ENCODE data around the gene TRMT112.
A peak's percentile ranks its signal among the peaks of the same experiment; 100 is the strongest.

TRMT112 gene

DNA sequence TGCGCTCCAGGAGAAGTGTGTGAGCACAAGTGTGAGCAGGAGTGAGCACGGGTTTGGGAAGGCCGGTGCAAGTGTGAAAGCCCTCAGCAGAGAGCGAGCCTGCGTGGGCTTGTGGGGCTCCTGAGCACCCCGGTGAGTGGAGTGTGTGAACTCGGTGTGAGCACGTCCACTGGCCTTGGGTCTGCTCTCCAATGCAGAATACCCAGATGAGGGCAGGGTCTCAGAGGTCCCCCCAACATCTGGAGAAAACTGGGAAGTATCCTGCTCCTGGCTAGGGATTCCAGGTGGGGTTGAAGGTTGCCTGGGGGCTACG lies 10.8 kb downstream of the TRMT112 start:
- DNase-seq, result no peak

DNA sequence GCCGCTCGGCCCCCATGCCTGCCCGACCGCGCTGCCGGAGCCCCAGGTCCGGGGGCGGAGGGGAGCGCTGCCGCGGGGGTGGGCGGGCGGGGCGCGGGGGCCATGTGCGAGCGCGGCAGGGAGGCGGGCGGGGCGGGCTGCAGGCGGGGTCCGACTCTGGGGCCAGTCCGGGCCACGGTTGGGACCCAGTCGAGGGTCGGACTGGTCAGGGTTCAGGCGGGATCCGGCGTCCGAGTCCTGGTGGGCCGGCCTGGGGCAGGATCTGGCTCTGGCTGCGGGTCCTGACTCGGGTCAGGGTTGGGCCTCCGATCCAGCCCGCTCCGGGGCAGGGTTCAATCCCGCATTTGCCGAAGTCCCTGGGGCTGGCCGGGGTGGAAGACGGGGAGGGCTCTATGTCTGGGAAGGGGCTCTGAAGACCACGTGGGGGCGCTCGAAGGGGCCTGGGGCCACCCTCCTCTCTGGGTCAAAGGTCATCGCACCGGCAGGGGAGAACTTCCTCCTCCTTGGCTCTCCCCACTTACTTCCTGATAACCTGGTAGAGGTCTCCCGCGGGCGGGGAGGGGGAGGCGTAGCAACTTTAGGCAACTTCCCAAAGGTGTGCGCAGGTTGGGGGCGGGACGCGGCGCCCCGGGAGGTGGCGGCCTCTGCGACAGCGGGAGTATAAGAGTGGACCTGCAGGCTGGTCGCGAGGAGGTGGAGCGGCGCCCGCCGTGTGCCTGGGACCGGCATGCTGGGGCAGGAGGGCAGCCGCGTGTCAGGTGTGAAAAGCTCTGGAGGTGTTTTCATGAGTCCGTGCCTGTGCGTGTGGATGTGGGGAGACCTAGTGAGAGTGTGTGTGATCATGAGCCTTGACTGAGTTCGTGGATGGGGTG lies 11.4 kb downstream of the TRMT112 start:
- peak; percentile 71 to 80 for DNase-seq

DNA sequence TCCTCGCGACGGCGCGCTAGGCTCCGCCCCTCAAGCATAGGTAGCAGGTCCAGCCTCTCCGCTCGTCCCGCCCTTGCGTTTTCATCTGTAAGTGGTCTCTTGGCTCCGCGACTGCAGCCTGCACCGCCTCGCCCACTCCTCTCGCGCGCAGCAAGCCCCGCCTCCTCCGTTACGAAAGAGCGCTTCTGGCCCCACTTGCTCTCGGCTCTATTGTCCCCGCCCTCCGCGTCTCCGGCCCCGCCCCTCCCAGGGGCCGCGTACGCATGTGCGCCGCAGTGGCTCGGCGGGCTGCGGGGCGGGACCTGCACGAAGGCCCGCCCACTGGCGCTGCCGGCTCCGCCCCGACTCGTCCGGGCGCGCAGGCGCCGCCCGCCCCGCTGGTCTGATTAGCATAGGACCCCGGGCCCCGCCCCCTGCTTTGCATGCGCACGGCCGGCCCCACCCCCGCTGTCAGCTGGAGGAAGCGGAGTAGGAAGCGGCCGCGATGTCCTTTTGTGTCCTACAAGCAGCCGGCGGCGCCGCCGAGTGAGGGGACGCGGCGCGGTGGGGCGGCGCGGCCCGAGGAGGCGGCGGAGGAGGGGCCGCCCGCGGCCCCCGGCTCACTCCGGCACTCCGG lies 12.2 kb downstream of the TRMT112 start, which contains the start of gene ESRRA:
TSS of gene ESRRA (plus strand) at position 450 of the 616 bp plus-strand sequence. CDS start 1,656 bp downstream, outside the sequence.
- peak; percentile 98 to 99 for DNase-seq

DNA sequence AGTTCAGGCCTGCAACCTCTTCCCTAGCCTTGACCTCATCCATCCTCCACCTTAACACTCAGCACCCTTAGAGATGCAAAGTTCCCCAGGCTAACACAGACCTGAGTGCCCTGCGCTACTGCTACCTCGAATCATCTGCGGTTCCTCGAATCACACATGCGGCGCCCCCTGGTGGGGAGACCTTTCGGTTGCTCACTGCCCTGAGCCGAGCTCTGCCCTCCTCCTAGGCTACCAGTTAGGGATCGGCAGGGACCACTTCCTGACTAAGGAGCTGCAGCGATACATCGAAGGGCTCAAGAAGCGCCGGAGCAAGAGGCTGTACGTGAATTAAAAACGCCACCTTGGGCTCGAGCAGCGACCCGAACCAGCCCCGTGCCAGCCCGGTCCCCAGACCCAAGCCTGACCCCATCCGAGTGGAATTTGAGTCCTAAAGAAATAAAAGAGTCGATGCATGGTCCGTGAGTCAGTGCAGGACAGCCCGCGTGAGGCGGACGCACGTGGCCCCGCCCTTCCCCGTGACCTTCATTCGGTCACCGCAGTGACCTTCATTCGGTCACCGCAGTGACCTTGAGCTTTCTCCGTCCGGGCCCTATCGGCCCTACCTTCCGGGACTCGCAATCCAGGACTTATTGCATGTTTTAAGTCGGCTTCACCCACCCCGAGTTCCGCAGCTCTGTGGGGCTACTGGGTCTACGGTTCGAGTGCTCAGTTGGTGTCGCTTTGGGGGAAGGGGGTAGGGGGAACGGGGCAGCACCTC lies 12.9 kb downstream of the TRMT112 start:
- DNase-seq, result peak; percentile 90 to 92

DNA sequence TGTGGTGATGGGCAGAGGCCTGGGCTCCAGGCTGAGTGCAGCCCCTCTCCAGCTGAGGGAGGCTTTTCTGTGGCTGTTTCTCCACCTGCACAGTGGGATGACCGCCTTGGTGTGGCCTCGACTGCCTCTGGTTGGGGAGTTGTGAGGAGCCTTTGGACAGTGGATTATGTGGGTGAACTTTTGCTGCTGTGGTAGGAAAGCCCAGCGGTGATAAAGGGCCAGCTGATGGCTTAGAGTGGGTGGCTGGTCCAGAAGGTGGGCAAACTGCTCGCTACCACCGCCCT lies 13.4 kb downstream of the TRMT112 start:
- DNase-seq, result no peak

DNA sequence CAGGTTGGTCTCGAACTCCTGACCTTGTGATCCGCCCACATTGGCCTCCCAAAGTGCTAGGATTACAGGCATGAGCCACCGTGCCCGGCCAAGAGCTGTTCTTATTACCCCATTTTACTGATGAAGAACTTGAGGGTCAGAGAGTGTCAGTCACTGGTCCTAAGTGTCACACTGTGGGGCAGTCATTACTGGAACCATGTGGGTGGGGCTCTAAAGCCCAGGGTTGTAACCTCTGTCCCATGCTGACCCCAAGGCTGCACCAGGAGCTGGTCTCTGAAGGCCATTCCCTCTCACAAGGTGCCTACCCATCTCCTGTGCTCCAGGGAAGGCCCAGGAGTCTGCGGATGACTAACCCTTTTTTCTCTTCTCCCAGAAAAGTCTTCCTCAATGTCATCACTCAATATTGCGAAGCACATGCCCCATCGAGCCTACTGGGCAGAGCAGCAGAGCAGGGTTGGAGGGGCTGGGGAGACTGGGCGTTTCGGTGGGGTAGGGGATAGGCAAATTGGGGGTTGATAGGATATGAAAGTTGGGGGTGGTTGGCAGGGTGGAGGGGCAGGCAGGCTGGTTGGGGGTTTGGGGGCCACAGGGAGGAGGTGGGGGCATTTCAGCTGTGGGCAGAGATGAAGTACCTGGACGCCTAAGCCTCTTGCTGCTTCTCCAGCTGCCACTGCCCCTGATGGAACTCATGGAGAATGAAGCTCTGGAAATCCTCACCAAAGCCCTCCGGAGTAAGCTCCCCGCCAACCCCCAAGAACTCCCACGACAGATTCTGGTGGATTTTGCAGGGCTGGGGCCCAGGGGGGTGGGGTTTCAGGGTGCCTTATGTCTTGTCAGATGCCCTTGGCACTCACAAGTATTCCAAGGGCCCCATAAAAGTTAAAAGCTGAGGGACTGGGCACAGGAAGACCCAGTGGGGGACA lies 14.0 kb downstream of the TRMT112 start:
- no peak for DNase-seq

DNA sequence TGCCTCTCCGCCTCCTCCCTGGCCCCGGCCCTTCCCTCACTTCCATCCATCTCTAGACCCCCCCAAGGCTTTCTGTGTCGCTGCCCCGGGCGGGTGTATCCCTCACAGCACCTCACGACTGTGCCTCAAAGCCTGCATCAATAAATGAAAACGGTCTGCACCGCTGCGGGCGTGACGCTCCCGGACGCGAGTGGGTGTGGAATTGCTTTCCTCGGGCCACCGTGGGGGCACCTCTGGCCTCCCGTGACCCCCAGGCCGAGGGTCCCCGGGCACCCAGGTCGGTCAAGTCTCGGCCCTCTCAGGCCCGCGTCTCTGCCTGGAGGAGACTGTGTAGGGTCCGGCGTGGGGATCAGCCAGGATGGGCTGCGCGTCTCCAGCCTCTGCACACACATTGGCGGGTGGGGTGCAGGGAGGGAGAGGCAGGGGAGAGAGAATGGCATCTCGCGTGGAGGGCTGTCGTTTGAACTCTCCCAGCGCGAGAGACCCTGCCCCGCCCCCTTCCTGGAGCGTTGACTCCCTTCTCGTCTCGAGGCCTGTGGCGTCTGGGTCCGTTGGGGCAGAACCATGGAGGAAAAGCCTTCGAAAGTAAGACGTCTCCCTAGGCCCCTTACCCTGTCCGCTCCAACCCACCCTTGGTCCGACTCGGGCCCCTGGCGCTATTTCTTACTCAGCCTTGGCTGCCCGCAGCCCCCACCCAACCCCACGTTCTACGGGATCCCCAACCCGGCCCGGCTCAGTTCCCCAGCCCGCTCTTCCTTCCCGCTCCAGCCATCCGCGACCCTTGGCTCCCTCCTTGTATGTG lies 17.3 kb downstream of the TRMT112 start, which contains the start of gene CATSPERZ:
TSS of gene CATSPERZ (plus strand) at position 512 of the 802 bp plus-strand sequence. CDS start at position 565, 53 bp downstream.
- no peak for DNase-seq

DNA sequence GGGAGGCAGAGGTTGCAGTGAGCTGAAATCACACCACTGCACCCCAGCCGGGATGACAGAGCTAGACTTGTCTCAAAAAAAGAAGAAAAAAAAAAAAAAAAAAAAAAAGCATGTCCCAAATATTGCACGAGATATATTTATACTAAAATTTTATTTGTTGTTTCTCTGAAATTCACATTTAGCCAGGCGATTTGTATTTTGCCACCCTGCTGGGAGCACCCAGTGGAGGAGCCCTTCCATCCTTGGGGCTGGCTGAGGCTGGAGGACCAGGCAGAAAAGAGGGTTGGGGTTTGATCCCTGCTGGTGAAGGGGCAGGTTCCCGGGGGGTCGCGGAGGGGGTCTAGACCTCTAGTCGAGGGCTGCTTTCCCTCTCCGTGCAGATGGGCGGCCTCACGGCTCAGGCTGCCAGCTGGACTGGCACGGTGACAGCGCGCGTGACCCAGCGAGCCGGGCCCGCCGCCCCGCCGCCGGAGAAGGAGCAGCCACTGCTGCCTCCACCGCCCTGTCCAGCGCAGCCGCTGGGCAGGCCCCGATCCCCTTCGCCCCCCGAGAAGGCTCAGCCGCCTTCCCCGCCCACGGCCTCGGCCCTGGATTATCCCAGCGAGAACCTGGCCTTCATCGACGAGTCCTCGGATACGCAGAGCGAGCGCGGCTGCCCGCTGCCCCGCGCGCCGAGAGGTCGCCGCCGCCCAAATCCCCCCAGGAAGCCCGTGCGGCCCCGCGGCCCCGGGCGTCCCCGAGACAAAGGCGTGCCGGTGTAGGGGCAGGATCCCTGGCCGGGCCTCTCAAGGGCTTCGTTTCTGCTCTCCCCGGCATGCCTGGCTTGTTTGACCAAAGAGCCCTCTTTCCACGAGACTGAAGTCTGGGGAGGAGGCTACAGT lies 18.2 kb downstream of the TRMT112 start:
- DNase-seq, result no peak

DNA sequence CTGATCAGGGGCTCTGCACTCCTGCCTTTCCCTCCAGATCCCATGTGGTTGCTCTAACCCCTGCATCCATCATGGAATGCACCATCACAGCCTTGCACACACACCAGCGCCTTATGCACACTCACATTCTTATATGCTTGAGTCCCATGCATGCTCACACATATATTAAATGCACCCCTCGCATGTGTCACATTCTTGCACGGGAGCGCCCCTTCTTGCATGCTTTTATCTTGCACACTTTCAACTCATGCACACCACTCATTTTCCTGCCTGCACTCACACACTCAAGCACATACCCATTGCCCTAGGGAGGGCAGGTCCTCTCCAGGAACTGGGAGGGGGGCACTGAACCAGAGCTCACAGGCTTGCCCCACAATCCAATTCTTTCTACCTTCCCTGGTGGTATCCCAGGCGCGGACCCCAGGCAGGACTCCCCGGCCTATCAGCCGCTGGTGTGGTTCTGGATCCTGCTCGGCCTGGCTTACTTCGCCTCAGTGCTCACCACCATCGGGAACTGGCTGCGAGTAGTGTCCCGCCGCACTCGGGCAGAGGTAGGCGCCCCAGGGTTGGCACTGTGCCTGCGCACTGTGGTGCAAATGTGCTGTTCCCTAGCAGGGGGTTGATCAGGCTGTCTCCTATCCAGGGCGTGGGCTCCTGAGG lies 19.5 kb downstream of the TRMT112 start:
- no peak for DNase-seq

DNA sequence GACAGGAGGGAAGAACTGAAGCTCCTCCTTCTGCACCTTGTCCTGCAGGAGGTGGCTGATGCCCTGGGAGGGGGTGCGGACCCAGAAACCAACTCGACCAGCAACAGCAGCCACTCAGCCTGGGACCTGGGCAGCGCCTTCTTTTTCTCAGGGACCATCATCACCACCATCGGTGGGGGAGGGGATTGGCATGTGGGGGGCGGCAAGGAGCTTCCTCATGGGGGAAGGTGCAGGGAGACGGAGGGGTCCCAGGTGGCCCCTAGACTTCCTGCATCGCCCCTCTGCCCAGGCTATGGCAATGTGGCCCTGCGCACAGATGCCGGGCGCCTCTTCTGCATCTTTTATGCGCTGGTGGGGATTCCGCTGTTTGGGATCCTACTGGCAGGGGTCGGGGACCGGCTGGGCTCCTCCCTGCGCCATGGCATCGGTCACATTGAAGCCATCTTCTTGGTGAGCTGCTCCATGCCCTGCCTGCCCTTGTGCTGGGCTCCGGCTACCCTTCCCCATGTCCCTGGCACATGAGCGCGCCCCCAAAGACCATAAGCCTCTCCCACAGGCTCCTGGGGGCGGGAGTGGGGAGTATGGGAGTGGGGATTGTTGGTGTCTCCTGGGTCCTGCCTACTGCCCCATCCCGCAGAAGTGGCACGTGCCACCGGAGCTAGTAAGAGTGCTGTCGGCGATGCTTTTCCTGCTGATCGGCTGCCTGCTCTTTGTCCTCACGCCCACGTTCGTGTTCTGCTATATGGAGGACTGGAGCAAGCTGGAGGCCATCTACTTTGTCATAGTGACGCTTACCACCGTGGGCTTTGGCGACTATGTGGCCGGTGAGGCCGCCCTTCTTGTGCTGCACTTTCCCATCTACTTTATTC lies 20.3 kb downstream of the TRMT112 start:
- no peak for DNase-seq

DNA sequence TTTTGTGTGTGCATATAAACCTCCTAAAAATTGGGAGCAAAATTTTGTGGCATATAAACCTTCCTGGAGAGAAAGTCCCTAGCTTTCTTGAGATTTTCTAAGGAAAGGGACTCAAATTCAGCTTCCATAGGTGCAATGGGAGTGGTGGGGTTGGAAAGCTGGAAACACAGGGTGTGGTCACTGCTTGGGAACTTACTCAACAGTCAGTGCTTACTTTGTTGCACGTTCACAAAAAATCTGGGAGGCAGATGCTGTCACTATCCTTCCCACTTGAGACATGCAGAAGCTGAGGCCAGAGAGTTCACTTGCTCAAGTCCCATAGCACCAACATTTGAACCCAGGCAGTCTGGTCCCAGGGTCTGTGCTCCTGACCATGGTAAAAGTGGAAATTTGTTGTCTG lies 21.1 kb downstream of the TRMT112 start:
- DNase-seq, result no peak

DNA sequence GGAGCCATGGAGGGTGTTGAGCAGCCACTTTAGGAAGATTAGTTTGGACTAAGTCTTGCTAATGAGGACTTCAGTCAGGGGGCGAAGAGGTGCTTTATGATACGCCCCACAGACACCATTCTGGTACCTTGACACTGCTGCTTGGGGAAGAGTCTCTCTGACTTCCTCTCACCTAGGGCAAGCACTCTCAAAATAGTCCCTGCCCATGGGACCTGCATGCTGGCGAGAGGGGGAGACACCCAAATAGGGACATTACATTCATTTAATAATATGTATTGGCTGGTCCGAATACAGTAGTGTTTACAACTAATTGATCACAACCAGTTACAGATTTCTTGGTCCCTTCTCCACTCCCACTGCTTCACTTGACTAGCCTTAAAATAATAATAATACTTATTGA lies 21.6 kb downstream of the TRMT112 start:
- no peak for DNase-seq

DNA sequence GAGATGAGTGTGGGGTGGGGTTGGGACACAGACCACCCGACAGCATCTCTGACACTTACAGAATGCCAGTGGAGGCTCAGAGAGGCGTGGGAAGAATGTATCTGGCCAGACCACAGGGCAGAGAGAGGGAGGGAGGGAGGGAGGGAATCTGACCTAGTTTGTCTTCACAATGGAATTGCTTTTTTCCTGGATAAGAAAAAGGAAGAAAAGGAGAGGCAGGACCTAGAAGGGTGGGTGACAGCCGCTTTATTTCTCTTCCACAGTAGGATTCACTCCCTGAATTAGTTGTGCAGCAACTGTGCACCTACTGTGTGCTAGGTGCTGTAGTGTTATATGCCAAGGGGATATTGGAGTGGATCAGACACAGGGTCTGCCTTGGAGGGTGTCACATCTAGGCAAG lies 22.6 kb downstream of the TRMT112 start:
- no peak for DNase-seq

DNA sequence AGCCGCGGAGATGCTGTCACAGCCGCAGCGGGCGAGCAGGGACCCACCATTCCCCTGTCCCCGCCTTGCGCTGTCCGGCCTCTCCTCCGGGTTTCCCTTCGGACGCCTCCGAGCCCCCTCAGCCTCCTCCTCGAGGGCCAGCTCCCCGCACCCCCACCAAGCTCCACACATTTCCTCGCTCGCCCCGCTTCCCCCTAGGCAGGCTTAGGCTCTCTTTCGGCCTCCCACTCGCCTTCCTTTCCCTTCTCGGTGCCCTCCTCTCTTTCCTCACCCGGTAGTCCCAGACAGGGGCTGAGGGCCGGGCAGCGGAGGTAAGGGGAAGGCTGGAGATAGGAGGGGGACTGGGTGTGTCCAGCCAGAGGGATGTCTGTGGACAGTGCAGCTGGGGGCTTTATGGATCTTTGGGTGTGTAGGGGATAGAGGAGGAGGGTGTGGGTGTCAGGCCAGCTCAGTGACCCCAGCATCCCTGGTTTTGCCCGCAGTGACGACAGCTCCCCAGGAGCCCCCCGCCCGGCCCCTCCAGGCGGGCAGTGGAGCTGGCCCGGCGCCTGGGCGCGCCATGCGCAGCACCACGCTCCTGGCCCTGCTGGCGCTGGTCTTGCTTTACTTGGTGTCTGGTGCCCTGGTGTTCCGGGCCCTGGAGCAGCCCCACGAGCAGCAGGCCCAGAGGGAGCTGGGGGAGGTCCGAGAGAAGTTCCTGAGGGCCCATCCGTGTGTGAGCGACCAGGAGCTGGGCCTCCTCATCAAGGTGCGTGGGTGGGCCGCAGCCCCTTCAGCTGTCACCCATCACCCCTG lies 24.7 kb downstream of the TRMT112 start:
- DNase-seq, result no peak

DNA sequence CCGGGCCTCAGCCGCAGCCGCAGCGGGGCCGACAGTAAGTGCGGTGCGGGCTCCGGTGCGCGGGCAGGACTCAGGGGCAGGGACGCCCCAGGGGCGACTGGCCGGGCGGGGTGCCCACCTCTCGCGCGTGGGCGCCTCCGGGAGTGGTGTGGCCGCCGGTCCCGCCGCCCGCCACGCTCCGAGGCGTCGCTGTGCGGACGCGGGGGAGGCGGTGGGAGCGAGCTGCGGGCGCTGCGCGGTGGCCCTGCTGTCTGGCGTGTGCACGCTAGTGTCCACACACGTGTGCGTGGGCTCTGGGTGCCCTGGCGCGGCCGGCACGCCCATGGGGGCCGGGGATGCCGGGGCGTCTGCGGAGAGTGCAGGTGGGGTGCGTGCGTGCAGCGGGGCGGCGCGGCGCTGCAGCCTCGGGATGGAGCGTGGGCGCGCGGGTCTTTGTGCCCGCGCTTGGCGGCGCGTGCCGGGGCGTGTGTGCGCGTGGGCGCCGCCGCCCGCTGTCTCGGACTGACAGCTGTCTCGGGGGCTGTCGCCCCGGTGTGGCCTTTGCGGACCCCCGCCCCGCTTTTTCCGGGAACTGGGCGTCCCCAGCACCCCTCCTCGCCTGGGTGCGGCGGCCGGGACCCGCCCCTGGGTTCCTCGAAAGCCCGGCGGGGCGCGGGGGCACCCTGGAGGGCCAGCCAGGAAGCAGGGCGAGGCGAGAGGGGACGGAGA lies 25.5 kb downstream of the TRMT112 start:
- DNase-seq, result no peak

DNA sequence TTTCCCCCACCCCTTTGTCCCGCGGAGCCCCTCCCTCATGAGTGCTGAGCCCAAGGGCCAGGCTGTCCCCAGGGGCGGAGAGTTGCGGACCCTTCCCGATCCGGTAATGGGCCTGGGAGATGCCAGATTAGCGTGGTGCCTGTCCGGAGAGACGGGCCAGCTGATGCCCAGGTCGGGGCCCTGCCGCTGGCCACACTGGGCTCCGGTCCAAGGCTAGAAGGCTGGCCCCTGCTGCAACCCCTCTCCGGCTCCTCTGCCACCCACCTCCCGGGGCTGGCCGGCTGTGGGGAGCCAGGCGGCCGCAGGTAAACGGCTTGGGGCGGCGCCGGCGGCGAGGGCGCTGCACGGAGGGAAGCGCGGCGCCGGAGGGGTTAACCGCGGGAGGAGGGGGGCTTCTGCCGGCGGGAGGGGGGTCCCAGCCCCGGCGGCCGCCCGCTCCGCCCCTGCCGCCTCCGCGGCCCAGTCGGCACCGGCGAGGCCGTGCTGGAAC lies 26.1 kb downstream of the TRMT112 start, which contains the start of gene KCNK4:
TSS of gene KCNK4 (plus strand) at position 41 of the 490 bp plus-strand sequence. CDS start 1,717 bp downstream, outside the sequence.
- no peak for DNase-seq

All from CD4-positive, alpha-beta T cell treated with Interferon alpha-2 for 1 hour (primary cell).